Caco-2 (cell line): ENCODE measurements around the gene TLCD1. TPM values are rescaled to one million over a fixed set of nuclear protein-coding genes. Genes with fewer than 3 reads are reported as not detected.

Source experiments
- BruUV-seq: library from RNA; stranded (reverse); fragments of 400-500 nt; replicated peaks from 2 replicates; lab custom pipeline; 2021; lab: Mats Ljungman, UMichigan
- CTCF ChIA-PET: fragments of 300-600 bp; sonication (Branson Sonifier 250); formaldehyde crosslinking; loops from one replicate; lab custom pipeline; 2022; ENCODE audit warnings: antibody characterized with exemption; lab: Charles Lee
- POLR2A ChIA-PET: fragments of 300-600 bp; sonication (Branson Sonifier 250); formaldehyde crosslinking; loops from one replicate; lab custom pipeline; 2022; ENCODE audit warnings: antibody characterized with exemption; lab: Charles Lee
- DNase-seq, 2 experiments: peaks; one replicate each; pipeline versions ENCODE4 v3.0.0 to v3.0.0-alpha.2; 2020 to 2022
- H3K27me3 ChIP-seq: replicated peaks from 2 replicates; pipeline ENCODE4 v1.6.0; 2011; ENCODE audit warnings: low read length; ENCODE audit not compliant: control insufficient read depth, insufficient read depth
- H3K36me3 ChIP-seq: 2 replicates; pipeline ENCODE4 v1.5.1; 2011; ENCODE audit warnings: low read length; ENCODE audit not compliant: control insufficient read depth, insufficient read depth
- H3K4me1 ChIP-seq: fragments of 250-450 bp; sonication (Bioruptor Pico); 2 replicates; pipeline ENCODE4 v1.5.1; 2020; ENCODE audit warnings: mild to moderate bottlenecking
- H3K4me3 ChIP-seq: 2 replicates; pipeline ENCODE4 v1.5.1; 2011; ENCODE audit warnings: low read depth, mild to moderate bottlenecking, control low read depth, low read length
- H3K9me3 ChIP-seq: fragments of 250-450 bp; sonication (Bioruptor Pico); 2 replicates; pipeline ENCODE4 v1.5.1; 2020; ENCODE audit warnings: mild to moderate bottlenecking, moderate library complexity
- H3K27ac Mint-ChIP-seq: one replicate; pipeline ENCODE4 v1.8.0; 2022; ENCODE audit warnings: mixed read lengths; ENCODE audit not compliant: unreplicated experiment
- H3K27me3 Mint-ChIP-seq: one replicate; pipeline ENCODE4 v1.8.0; 2022; ENCODE audit warnings: mixed read lengths; ENCODE audit not compliant: insufficient read depth, unreplicated experiment
- H3K36me3 Mint-ChIP-seq: one replicate; pipeline ENCODE4 v1.8.0; 2022; ENCODE audit warnings: mild to moderate bottlenecking, mixed read lengths; ENCODE audit not compliant: insufficient read depth, unreplicated experiment
- H3K4me1 Mint-ChIP-seq: one replicate; pipeline ENCODE4 v1.8.0; 2022; ENCODE audit warnings: low read depth, mixed read lengths; ENCODE audit not compliant: unreplicated experiment
- H3K4me3 Mint-ChIP-seq: one replicate; pipeline ENCODE4 v1.8.0; 2022; ENCODE audit warnings: mild to moderate bottlenecking, moderate library complexity, mixed read lengths; ENCODE audit not compliant: unreplicated experiment
- H3K9me3 Mint-ChIP-seq: one replicate; pipeline ENCODE4 v1.8.0; 2022; ENCODE audit warnings: mixed read lengths; ENCODE audit not compliant: unreplicated experiment
- CTCF ChIP-seq, 2 experiments: fragments of 200-600 bp in 1 of 2; IDR thresholded peaks; 1 replicate in 1 of 2; 2 replicates in 1 of 2; pipeline versions ENCODE4 v1.5.1 to v1.8.0; 2011 to 2022; ENCODE audit warnings: antibody characterized with exemption in 1 of 2, control low read depth in 1 of 2, inconsistent platforms in 1 of 2, low read depth in 1 of 2, low read length in 1 of 2, mild to moderate bottlenecking in 1 of 2, moderate library complexity in 1 of 2; ENCODE audit not compliant: insufficient read depth in 1 of 2, severe bottlenecking in 1 of 2, unreplicated experiment in 1 of 2
- intact Hi-C: fragments of 100-400 bp; cut with micrococcal nuclease; formaldehyde crosslinking; loops from one replicate; pipeline ENCODE4 v1.10.0; 2022; ENCODE audit not compliant: unreplicated experiment
- total RNA-seq: library from RNA; stranded (reverse); gene quantifications from 2 replicates; pipeline ENCODE4 v1.2.3, GENCODE V29; 2022

Gene TLCD1
- total RNA-seq, 1 experiment from 2014 or later = 37.9 TPM

- H3K27ac Mint-ChIP-seq = peak overlapping the region; percentile 96
- H3K27me3 Mint-ChIP-seq = no peaks in the 10 kb centered on the region
- Histone ChIP-seq H3K4me1 (peaks cover 40% of the 10 kb centered on the region), H3K9me3 (no peaks in the 10 kb centered on the region), H3K4me3 (peak overlapping the region; percentile 68), H3K36me3 (peaks cover 18% of the 10 kb centered on the region), H3K27me3 (no peaks in the 10 kb centered on the region)
- DNase-seq = peak; percentile 90
- intact Hi-C loops = loop anchor here (5.0 kb wide), 1 partner anchor 208 kb away; the partner anchor contains the start of gene PHF12
- ChIA-PET CTCF (interaction anchor here (1.1 to 9.5 kb wide), 4 partner anchors 17 to 97 kb away, joined by 3 to 324 read pairs (median 36); partner anchors contain the start of genes NEK8 and TLCD1), POLR2A (interaction anchor here (1.1 to 8.1 kb wide), 3 partner anchors 9 to 25 kb away, joined by 3 to 165 read pairs (median 52); partner anchors contain the start of genes NEK8, RPL23A and TLCD1)
- peaks cover 12% of the 10 kb centered on the region for H3K4me1 Mint-ChIP-seq
- TSS peak; percentile 66 for BruUV-seq
- H3K9me3 Mint-ChIP-seq = no peaks in the 10 kb centered on the region
- peak overlapping the region; percentile 95 for H3K4me3 Mint-ChIP-seq
- H3K36me3 Mint-ChIP-seq = peaks cover 74% of the 10 kb centered on the region
- TF ChIP-seq CTCF (IDR thresholded peaks at IDR 0.05; ENCODE audit: insufficient read depth in 1 of 2, low read depth in 1 of 2, low read length in 1 of 2, severe bottlenecking in 1 of 2, unreplicated experiment in 1 of 2) = no peak
Measured at GRCh38 chr17:28744104-28744971, 18.3 kb upstream of the TLCD1 start.

- BruUV-seq = TSS peak; percentile 73
- Mint-ChIP-seq H3K36me3 (peaks cover 66% of the 10 kb centered on the region), H3K4me3 (peak within 1 kb of the TSS; percentile 95), H3K27ac (peak within 1 kb of the TSS; percentile 96), H3K9me3 (no peaks in the 10 kb centered on the region), H3K27me3 (no peaks in the 10 kb centered on the region), H3K4me1 (peaks cover 12% of the 10 kb centered on the region)
- ChIA-PET POLR2A (interaction anchor here (0.7 to 8.1 kb wide), 6 partner anchors 16 to 208 kb away, joined by 3 to 165 read pairs (median 7); partner anchors contain the start of genes NEK8, PHF12, RPL23A and SDF2), CTCF (interaction anchor here (0.7 to 2.6 kb wide), 5 partner anchors 16 to 1991 kb away, joined by 3 to 54 read pairs (median 5); partner anchors contain the start of genes BLTP2, NEK8, RPL23A and TLCD1)
- H3K36me3 ChIP-seq = peaks cover 14% of the 10 kb centered on the region
- no peaks in the 10 kb centered on the region for H3K9me3 ChIP-seq
- peaks cover 40% of the 10 kb centered on the region for H3K4me1 ChIP-seq
- H3K27me3 ChIP-seq = no peaks in the 10 kb centered on the region
- peak in 1 of 2 experiments; percentile 18 for TF ChIP-seq CTCF (IDR thresholded peaks at IDR 0.05; ENCODE audit: insufficient read depth in 1 of 2, low read depth in 1 of 2, low read length in 1 of 2, severe bottlenecking in 1 of 2, unreplicated experiment in 1 of 2)
- DNase-seq = peak; percentile 83 to 89
- H3K4me3 ChIP-seq = peak within 1 kb of the TSS; percentile 68
- intact Hi-C loops = loop anchor here (1.0 to 5.0 kb wide), 3 partner anchors 16 to 209 kb away; partner anchors contain the start of gene PHF12
Measured at GRCh38 chr17:28743243-28744103, 17.4 kb upstream of the TLCD1 start, which contains the start of gene TRAF4. TSS of gene TRAF4 (plus strand) at chr17:28744011. CDS start at chr17:28744113, 102 bp downstream.
